Osteoblast (primary cell): ENCODE results near the gene LGR6. TPM values are rescaled to one million over a fixed set of nuclear protein-coding genes. Genes with fewer than 3 reads are reported as not detected.

Experiments
- DNase-seq: peaks from one replicate; pipeline ENCODE4 v3.0.0; 2011; ENCODE audit warnings: low spot score, mixed read lengths; ENCODE audit not compliant: insufficient read length; ENCODE audit errors: missing footprints
- H2AFZ ChIP-seq: 2 replicates; pipeline ENCODE4 v1.6.0; 2011; ENCODE audit warnings: mild to moderate bottlenecking, low read length
- H3K27ac ChIP-seq: 2 replicates; pipeline ENCODE4 v1.5.1; 2011; ENCODE audit warnings: mild to moderate bottlenecking, low read depth, low read length, moderate library complexity
- H3K27me3 ChIP-seq: 2 replicates; pipeline ENCODE4 v1.6.0; 2012; ENCODE audit warnings: mild to moderate bottlenecking, control low read depth, inconsistent platforms, low read length, moderate library complexity; ENCODE audit not compliant: insufficient read depth
- H3K36me3 ChIP-seq: 2 replicates; pipeline ENCODE4 v1.5.1; 2011; ENCODE audit warnings: mild to moderate bottlenecking, low read length, control low read depth, moderate library complexity; ENCODE audit not compliant: insufficient read depth
- H3K4me1 ChIP-seq: 2 replicates; pipeline ENCODE4 v1.5.1; 2011; ENCODE audit warnings: mild to moderate bottlenecking, low read length, control low read depth, moderate library complexity; ENCODE audit not compliant: insufficient read depth
- H3K4me2 ChIP-seq: 2 replicates; pipeline ENCODE4 v1.6.0; 2011; ENCODE audit warnings: mild to moderate bottlenecking, low read length; ENCODE audit not compliant: insufficient read depth
- H3K4me3 ChIP-seq: fragments of 200-600 bp; sonication (generic); 3 replicates; pipeline ENCODE4 v1.5.1; 2012; ENCODE audit warnings: mild to moderate bottlenecking, low read length, inconsistent platforms; ENCODE audit not compliant: insufficient read depth
- H3K79me2 ChIP-seq: 2 replicates; pipeline ENCODE4 v1.6.0; 2012; ENCODE audit warnings: mild to moderate bottlenecking, low read length, control low read depth, inconsistent platforms; ENCODE audit not compliant: insufficient read depth
- H3K9me3 ChIP-seq: 2 replicates; pipeline ENCODE4 v1.5.1; 2011; ENCODE audit warnings: low read depth, low read length, control low read depth
- H4K20me1 ChIP-seq: 2 replicates; pipeline ENCODE4 v1.6.0; 2012; ENCODE audit warnings: mild to moderate bottlenecking, low read length, control low read depth; ENCODE audit not compliant: insufficient read depth
- CTCF ChIP-seq: IDR thresholded peaks from 2 replicates; pipeline ENCODE4 v1.5.1; 2011; ENCODE audit warnings: mild to moderate bottlenecking, low read depth, low read length, moderate library complexity; ENCODE audit errors: extremely low read depth
- total RNA-seq: library from RNA; depleted of rRNA; stranded (reverse); fragments of >200 nt; gene quantifications from 2 replicates; pipeline ENCODE4 v1.2.3, GENCODE V29; 2012

Gene LGR6
- total RNA-seq, 1 donor = not detected

GRCh38 chr1:202227997-202228401 is 34.4 kb downstream of the LGR6 start:
- no peak for DNase-seq
- TF ChIP-seq CTCF = no peak
- Histone ChIP-seq H3K27ac (no peak overlapping the region), H3K9me3 (no peaks in the 10 kb centered on the region), H3K36me3 (no peaks in the 10 kb centered on the region), H3K4me3 (no peak overlapping the region), H3K4me1 (no peaks in the 10 kb centered on the region), H3K4me2 (no peak overlapping the region), H3K27me3 (peaks cover 34% of the 10 kb centered on the region), H3K79me2 (no peaks in the 10 kb centered on the region), H4K20me1 (peaks cover 2% of the 10 kb centered on the region), H2AFZ (no peak overlapping the region)

GRCh38 chr1:202228484-202229122 is 35.0 kb downstream of the LGR6 start:
- Histone ChIP-seq H3K4me3 (no peak overlapping the region), H2AFZ (no peak overlapping the region), H3K9me3 (no peaks in the 10 kb centered on the region), H3K79me2 (no peaks in the 10 kb centered on the region), H4K20me1 (no peaks in the 10 kb centered on the region), H3K4me1 (no peaks in the 10 kb centered on the region), H3K27me3 (peaks cover 29% of the 10 kb centered on the region), H3K4me2 (no peak overlapping the region), H3K27ac (no peak overlapping the region), H3K36me3 (no peaks in the 10 kb centered on the region)
- TF ChIP-seq CTCF = no peak
- DNase-seq = no peak

- H3K27me3 ChIP-seq = peaks cover 29% of the 10 kb centered on the region
- H3K4me3 ChIP-seq = no peak overlapping the region
- TF ChIP-seq CTCF = no peak
- H3K4me1 ChIP-seq = no peaks in the 10 kb centered on the region
- DNase-seq = no peak
- no peak overlapping the region for H3K27ac ChIP-seq
- H4K20me1 ChIP-seq = no peaks in the 10 kb centered on the region
- no peaks in the 10 kb centered on the region for H3K79me2 ChIP-seq
- H3K9me3 ChIP-seq = no peaks in the 10 kb centered on the region
- H2AFZ ChIP-seq = no peak overlapping the region
- no peak overlapping the region for H3K4me2 ChIP-seq
- H3K36me3 ChIP-seq = no peaks in the 10 kb centered on the region
Observed at GRCh38 chr1:202229376-202229775, 35.8 kb downstream of the LGR6 start.

- DNase-seq = peak; percentile 36
- no peak for TF ChIP-seq CTCF
Observed at GRCh38 chr1:202230061-202230938, 36.7 kb downstream of the LGR6 start.

More at GRCh38 chr1:202230061-202230938, 36.7 kb downstream of the LGR6 start:
- Histone ChIP-seq H2AFZ (no peak overlapping the region), H3K36me3 (no peaks in the 10 kb centered on the region), H3K4me2 (no peak overlapping the region), H3K27ac (no peak overlapping the region), H3K79me2 (no peaks in the 10 kb centered on the region), H3K27me3 (peaks cover 22% of the 10 kb centered on the region), H3K4me1 (peaks cover 5% of the 10 kb centered on the region), H4K20me1 (no peaks in the 10 kb centered on the region), H3K9me3 (no peaks in the 10 kb centered on the region), H3K4me3 (no peak overlapping the region)
